Testis (tissue), 3 donors: ENCODE measurements around the gene MLST8. TPM values are rescaled to one million over a fixed set of nuclear protein-coding genes. Genes with fewer than 3 reads are reported as not detected.

Experiments used
- DNase-seq: peaks from one replicate; pipeline ENCODE4 v3.0.0-alpha.2; 2019
- H3K27ac ChIP-seq, 2 donors: fragments of 200-600 bp; sonication (generic); one replicate each; pipeline ENCODE4 v1.5.1; 2019
- H3K27me3 ChIP-seq: fragments of 200-600 bp; sonication (generic); one replicate; pipeline ENCODE4 v1.5.1; 2019
- H3K36me3 ChIP-seq: fragments of 200-600 bp; sonication (generic); one replicate; pipeline ENCODE4 v1.5.1; 2017; ENCODE audit warnings: low read depth; ENCODE audit errors: missing control alignments
- H3K4me1 ChIP-seq: fragments of 200-600 bp; sonication (generic); one replicate; pipeline ENCODE4 v1.5.1; 2019
- H3K4me3 ChIP-seq, 2 donors: fragments of 200-600 bp; sonication (generic); one replicate each; pipeline ENCODE4 v1.5.1; 2017 to 2019
- H3K9me3 ChIP-seq: fragments of 200-600 bp; sonication (generic); one replicate; pipeline ENCODE4 v1.5.1; 2017
- CTCF ChIP-seq, 3 experiments: fragments of 450-650 bp in 2 of 3; fragments of 200-600 bp in 1 of 3; sonication (generic) in 1 of 3; IDR thresholded peaks; one replicate each; pipeline ENCODE4 v1.5.1; 2016 to 2019; ENCODE audit warnings: antibody characterized with exemption in 3 of 3, mild to moderate bottlenecking in 2 of 3, moderate library complexity in 1 of 3
- POLR2A ChIP-seq: fragments of 450-650 bp; IDR thresholded peaks from one replicate; pipeline ENCODE4 v1.6.1; 2017; ENCODE audit warnings: antibody characterized with exemption, mild to moderate bottlenecking, moderate library complexity
- WGBS, 2 donors: methylation state at CpG; one replicate each; pipeline ENCODE4 v1.1.5; 2018; 5-methylcytosine and 5-hydroxymethylcytosine counted together
- intact Hi-C: fragments of 100-400 bp; cut with DNase I; formaldehyde crosslinking; loops from one replicate; pipeline ENCODE4 v1.15.1; 2023; ENCODE audit warnings: low total_unique reads
- polyA plus RNA-seq: library from polyadenylated mRNA; stranded (reverse); fragments of 350-450 nt; fragmentation: Illumina TruSeq; extraction: RNeasy Lipid Tissue Mini Kit (QIAGEN cat#74804); gene quantifications from one replicate; pipeline ENCODE4 v1.2.3, GENCODE V29; 2014; ENCODE audit warnings: low read depth, low replicate concordance; ENCODE audit not compliant: insufficient read depth
- total RNA-seq, 2 donors: library from RNA; depleted of rRNA; stranded (reverse); fragments of >200 nt; gene quantifications; one replicate each; pipeline ENCODE4 v1.2.3, GENCODE V29; 2016

MLST8 gene
- total and polyA plus RNA-seq, 3 donors from 2014 or later = 89.0 to 113 (median 95.4) TPM

GRCh38 chr16:2233872-2234812, 28.9 kb downstream of the MLST8 start:
- peaks cover 9% of the 10 kb centered on the region for H3K4me1 ChIP-seq
- H3K27ac ChIP-seq = no peak overlapping the region
- TF ChIP-seq POLR2A (no peak), CTCF (IDR thresholded peaks at IDR 0.05) (no peak)
- no peak for DNase-seq
- intact Hi-C loops = no loop called here
- no peak overlapping the region for H3K4me3 ChIP-seq
- no peaks in the 10 kb centered on the region for H3K27me3 ChIP-seq
- WGBS, 2 donors = 94 to 96% methylated on average over 9 to 51 of the region's 51 CpGs
- H3K9me3 ChIP-seq = no peaks in the 10 kb centered on the region
- H3K36me3 ChIP-seq = no peaks in the 10 kb centered on the region

GRCh38 chr16:2234813-2235170, 29.5 kb downstream of the MLST8 start:
- Histone ChIP-seq H3K36me3 (no peaks in the 10 kb centered on the region), H3K4me1 (peaks cover 9% of the 10 kb centered on the region), H3K9me3 (no peaks in the 10 kb centered on the region), H3K27ac (no peak overlapping the region), H3K4me3 (no peak overlapping the region), H3K27me3 (no peaks in the 10 kb centered on the region)
- no peak for TF ChIP-seq POLR2A
- TF ChIP-seq CTCF (IDR thresholded peaks at IDR 0.05) = no peak
- intact Hi-C loops = no loop called here
- 91 to 100% methylated on average over 1 to 17 of the region's 18 CpGs for WGBS, 2 donors
- DNase-seq = no peak

GRCh38 chr16:2235234-2235651, 30.0 kb downstream of the MLST8 start:
- no peak for DNase-seq
- WGBS, 2 donors = 88 to 92% methylated on average over 2 to 20 of the region's 28 CpGs
- H3K36me3 ChIP-seq = no peaks in the 10 kb centered on the region
- H3K4me3 ChIP-seq = no peak overlapping the region
- TF ChIP-seq POLR2A (no peak), CTCF (IDR thresholded peaks at IDR 0.05) (no peak)
- H3K9me3 ChIP-seq = no peaks in the 10 kb centered on the region
- peaks cover 9% of the 10 kb centered on the region for H3K4me1 ChIP-seq
- H3K27me3 ChIP-seq = no peaks in the 10 kb centered on the region
- no peak overlapping the region for H3K27ac ChIP-seq
- intact Hi-C loops = no loop called here

- no peak for DNase-seq
- TF ChIP-seq CTCF (IDR thresholded peaks at IDR 0.05) (no peak), POLR2A (no peak)
- H3K4me3 ChIP-seq = no peak overlapping the region
- H3K27me3 ChIP-seq = no peaks in the 10 kb centered on the region
- no peaks in the 10 kb centered on the region for H3K9me3 ChIP-seq
- no peak overlapping the region for H3K27ac ChIP-seq
- no peaks in the 10 kb centered on the region for H3K36me3 ChIP-seq
- H3K4me1 ChIP-seq = peaks cover 9% of the 10 kb centered on the region
- WGBS, 2 donors = 70 to 77% methylated on average over 13 to 19 of the region's 19 CpGs
- intact Hi-C loops = no loop called here
Measured at GRCh38 chr16:2235695-2236336, 30.6 kb downstream of the MLST8 start.
